Vagina (tissue), 2 donors: ENCODE data around the gene DNAH1. TPM values are rescaled to one million over a fixed set of nuclear protein-coding genes. Genes with fewer than 3 reads are reported as not detected.
A peak's percentile ranks its signal among the peaks of the same experiment; 100 is the strongest.

ENCODE experiments used
- DNase-seq, 2 donors: peaks; one replicate each; pipeline ENCODE4 v3.0.0-alpha.2; 2017; ENCODE audit errors: extremely low spot score in 2 of 2
- H3K27ac ChIP-seq: fragments of 200-600 bp; sonication (generic); one replicate; pipeline ENCODE4 v1.5.1; 2019
- H3K27me3 ChIP-seq: fragments of 200-600 bp; sonication (generic); one replicate; pipeline ENCODE4 v1.5.1; 2019
- H3K36me3 ChIP-seq, 2 donors: fragments of 200-600 bp; sonication (generic); one replicate each; pipeline ENCODE4 v1.5.1; 2017 to 2019
- H3K4me1 ChIP-seq: fragments of 200-600 bp; sonication (generic); one replicate; pipeline ENCODE4 v1.5.1; 2019
- H3K4me3 ChIP-seq, 2 donors: fragments of 200-600 bp; sonication (generic); 1 replicate in 1 of 2; 2 replicates in 1 of 2; pipeline ENCODE4 v1.5.1; 2016 to 2019
- H3K9me3 ChIP-seq: fragments of 200-600 bp; sonication (generic); one replicate; pipeline ENCODE4 v1.5.1; 2019
- CTCF ChIP-seq, 3 experiments: fragments of 450-650 bp in 2 of 3; fragments of 200-600 bp in 1 of 3; sonication (generic) in 1 of 3; IDR thresholded peaks; one replicate each; pipeline ENCODE4 v1.5.1; 2017 to 2019; ENCODE audit warnings: antibody characterized with exemption in 3 of 3, mild to moderate bottlenecking in 2 of 3, moderate library complexity in 2 of 3
- POLR2A ChIP-seq, 2 donors: fragments of 450-650 bp; IDR thresholded peaks; one replicate each; pipeline ENCODE4 v1.6.1; 2017; ENCODE audit warnings: antibody characterized with exemption in 2 of 2, mild to moderate bottlenecking in 2 of 2, moderate library complexity in 2 of 2
- POLR2AphosphoS5 ChIP-seq, 2 donors: sonication (generic); formaldehyde crosslinking; IDR thresholded peaks; one replicate each; pipeline ENCODE4 v1.9.0; 2017; ENCODE audit warnings: antibody characterized with exemption in 2 of 2, mild to moderate bottlenecking in 2 of 2, low read depth in 1 of 2; ENCODE audit not compliant: insufficient read depth in 1 of 2
- intact Hi-C: fragments of 100-400 bp; cut with DNase I; formaldehyde crosslinking; loops from one replicate; pipeline ENCODE4 v1.15.1; 2023
- total RNA-seq: library from RNA; depleted of rRNA; stranded (reverse); fragments of >200 nt; gene quantifications from one replicate; pipeline ENCODE4 v1.2.3, GENCODE V29; 2016

Gene DNAH1
- total RNA-seq, 1 donor from 2014 or later: 12.3 TPM

GRCh38 chr3:52403271-52403841 is 87.2 kb downstream of the DNAH1 start:
- Histone ChIP-seq H3K4me3 (no peak overlapping the region), H3K27me3 (no peaks in the 10 kb centered on the region), H3K36me3 (peaks cover 0 to 68% of the 10 kb centered on the region in 2 donors), H3K27ac (no peak overlapping the region), H3K4me1 (peaks cover 30% of the 10 kb centered on the region), H3K9me3 (no peaks in the 10 kb centered on the region)
- no peak for TF ChIP-seq POLR2AphosphoS5 (IDR thresholded peaks at IDR 0.05; ENCODE audit: insufficient read depth in 1 of 2, low read depth in 1 of 2)
- no peak for TF ChIP-seq CTCF (IDR thresholded peaks at IDR 0.05)
- no peak for TF ChIP-seq POLR2A (IDR thresholded peaks at IDR 0.05)
- intact Hi-C loops: no loop called here
- DNase-seq: no peak

GRCh38 chr3:52403955-52404354 is 87.8 kb downstream of the DNAH1 start:
- intact Hi-C loops: no loop called here
- H3K36me3 ChIP-seq: peaks cover 0 to 68% of the 10 kb centered on the region in 2 donors
- TF ChIP-seq POLR2A (IDR thresholded peaks at IDR 0.05) (no peak), CTCF (IDR thresholded peaks at IDR 0.05) (no peak), POLR2AphosphoS5 (IDR thresholded peaks at IDR 0.05; ENCODE audit: insufficient read depth in 1 of 2, low read depth in 1 of 2) (no peak)

GRCh38 chr3:52404391-52404790 is 88.3 kb downstream of the DNAH1 start:
- H3K4me1 ChIP-seq: peaks cover 40% of the 10 kb centered on the region
- DNase-seq: no peak

More at GRCh38 chr3:52403955-52404354, 87.8 kb downstream of the DNAH1 start:
- DNase-seq: no peak
- no peaks in the 10 kb centered on the region for H3K9me3 ChIP-seq
- no peaks in the 10 kb centered on the region for H3K27me3 ChIP-seq
- peaks cover 36% of the 10 kb centered on the region for H3K4me1 ChIP-seq
- no peak overlapping the region for H3K4me3 ChIP-seq
- H3K27ac ChIP-seq: no peak overlapping the region

GRCh38 chr3:52405066-52405465 is 88.9 kb downstream of the DNAH1 start:
- H3K27me3 ChIP-seq: no peaks in the 10 kb centered on the region
- no peak overlapping the region for H3K27ac ChIP-seq
- H3K4me3 ChIP-seq: no peak overlapping the region
- no peaks in the 10 kb centered on the region for H3K9me3 ChIP-seq
- peaks cover 0 to 68% of the 10 kb centered on the region in 2 donors for H3K36me3 ChIP-seq
- peaks cover 41% of the 10 kb centered on the region for H3K4me1 ChIP-seq
- no peak for TF ChIP-seq POLR2AphosphoS5 (IDR thresholded peaks at IDR 0.05; ENCODE audit: insufficient read depth in 1 of 2, low read depth in 1 of 2)
- no peak for TF ChIP-seq POLR2A (IDR thresholded peaks at IDR 0.05)
- no peak for TF ChIP-seq CTCF (IDR thresholded peaks at IDR 0.05)
- DNase-seq: no peak
- intact Hi-C loops: no loop called here

More at GRCh38 chr3:52404391-52404790, 88.3 kb downstream of the DNAH1 start:
- no peak for TF ChIP-seq POLR2A (IDR thresholded peaks at IDR 0.05)
- no peak for TF ChIP-seq CTCF (IDR thresholded peaks at IDR 0.05)
- TF ChIP-seq POLR2AphosphoS5 (IDR thresholded peaks at IDR 0.05; ENCODE audit: insufficient read depth in 1 of 2, low read depth in 1 of 2): no peak
- H3K9me3 ChIP-seq: no peaks in the 10 kb centered on the region
- H3K4me3 ChIP-seq: no peak overlapping the region
- intact Hi-C loops: no loop called here
- H3K27ac ChIP-seq: no peak overlapping the region
- H3K27me3 ChIP-seq: no peaks in the 10 kb centered on the region
- peaks cover 0 to 68% of the 10 kb centered on the region in 2 donors for H3K36me3 ChIP-seq

GRCh38 chr3:52405601-52406110 is 89.5 kb downstream of the DNAH1 start:
- peaks cover 0 to 68% of the 10 kb centered on the region in 2 donors for H3K36me3 ChIP-seq
- DNase-seq: no peak
- H3K4me3 ChIP-seq: peak overlapping the region in 1 of 2 donors; percentile 3
- H3K27ac ChIP-seq: no peak overlapping the region
- H3K9me3 ChIP-seq: no peaks in the 10 kb centered on the region
- intact Hi-C loops: no loop called here
- TF ChIP-seq POLR2A (IDR thresholded peaks at IDR 0.05) (no peak), CTCF (IDR thresholded peaks at IDR 0.05) (no peak), POLR2AphosphoS5 (IDR thresholded peaks at IDR 0.05; ENCODE audit: insufficient read depth in 1 of 2, low read depth in 1 of 2) (no peak)
- peaks cover 41% of the 10 kb centered on the region for H3K4me1 ChIP-seq
- no peaks in the 10 kb centered on the region for H3K27me3 ChIP-seq
